Mesenchymal stem cell (in vitro differentiated cells and primary cell): ENCODE measurements around the gene DYNLT1. TPM values are rescaled to one million over a fixed set of nuclear protein-coding genes. Genes with fewer than 3 reads are reported as not detected.

Experiments used
- small RNA-seq: library from polyadenylated mRNA; stranded (forward); fragments of <200 nt; extraction: miRNeasy Mini kit (QIAGEN cat#:217004); gene quantifications from one replicate; pipeline ENCODE3, GENCODE V24; 2013; ENCODE audit warnings: low read depth

Gene DYNLT1

Small RNAs within 50 kb of the gene (small RNA-seq; reads per million reads assigned to genes)
- not detected for gene MIR7161
